Panc1 (cell line): Measurements from ENCODE around the gene COPS4.

Experiments
- POLR2AphosphoS5 ChIP-seq: IDR thresholded peaks from 2 replicates; pipeline ENCODE4 v1.6.1; 2012; ENCODE audit warnings: mild to moderate bottlenecking, low read depth, low read length, moderate library complexity
- SIN3A ChIP-seq: IDR thresholded peaks from 2 replicates; pipeline ENCODE4 v1.6.1; 2012; ENCODE audit warnings: low read depth, mild to moderate bottlenecking, low read length, moderate library complexity, borderline replicate concordance; ENCODE audit not compliant: insufficient read depth
- TF ChIP-seq, protein P1 (sequence below): fragments of 450-650 bp; IDR thresholded peaks from 2 replicates; pipeline ENCODE4 v1.5.1; 2017; ENCODE audit warnings: mild to moderate bottlenecking

DNA sequence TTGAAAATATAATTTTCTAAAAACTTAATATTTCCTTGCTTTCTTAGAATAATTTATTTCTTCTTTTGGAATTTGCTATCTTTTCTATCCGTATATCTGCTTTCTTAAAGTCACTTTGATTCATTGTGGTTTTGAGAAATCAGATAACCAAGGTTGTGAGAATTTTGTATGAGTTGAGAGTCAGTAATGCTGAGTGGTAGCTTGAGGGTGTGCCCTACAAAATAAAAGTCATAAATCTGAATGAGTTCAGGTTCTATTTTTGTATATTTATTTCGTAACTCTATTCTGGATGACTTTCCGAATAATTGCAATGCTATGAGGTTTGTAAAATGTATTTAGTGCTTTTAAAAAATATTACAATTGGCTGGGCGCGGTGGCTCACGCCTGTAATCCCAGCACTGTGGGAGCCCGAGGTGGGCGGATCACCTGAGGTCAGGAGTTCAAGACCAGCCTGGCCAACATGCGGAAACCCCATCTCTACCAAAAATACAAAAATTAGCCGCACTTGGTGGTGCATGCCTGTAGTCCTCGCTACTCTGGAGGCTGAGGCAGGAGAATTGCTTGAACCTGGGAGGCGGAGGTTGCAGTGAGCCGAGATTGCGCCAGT is 8.9 kb downstream of the COPS4 start:
- TF ChIP-seq, protein P1, sequence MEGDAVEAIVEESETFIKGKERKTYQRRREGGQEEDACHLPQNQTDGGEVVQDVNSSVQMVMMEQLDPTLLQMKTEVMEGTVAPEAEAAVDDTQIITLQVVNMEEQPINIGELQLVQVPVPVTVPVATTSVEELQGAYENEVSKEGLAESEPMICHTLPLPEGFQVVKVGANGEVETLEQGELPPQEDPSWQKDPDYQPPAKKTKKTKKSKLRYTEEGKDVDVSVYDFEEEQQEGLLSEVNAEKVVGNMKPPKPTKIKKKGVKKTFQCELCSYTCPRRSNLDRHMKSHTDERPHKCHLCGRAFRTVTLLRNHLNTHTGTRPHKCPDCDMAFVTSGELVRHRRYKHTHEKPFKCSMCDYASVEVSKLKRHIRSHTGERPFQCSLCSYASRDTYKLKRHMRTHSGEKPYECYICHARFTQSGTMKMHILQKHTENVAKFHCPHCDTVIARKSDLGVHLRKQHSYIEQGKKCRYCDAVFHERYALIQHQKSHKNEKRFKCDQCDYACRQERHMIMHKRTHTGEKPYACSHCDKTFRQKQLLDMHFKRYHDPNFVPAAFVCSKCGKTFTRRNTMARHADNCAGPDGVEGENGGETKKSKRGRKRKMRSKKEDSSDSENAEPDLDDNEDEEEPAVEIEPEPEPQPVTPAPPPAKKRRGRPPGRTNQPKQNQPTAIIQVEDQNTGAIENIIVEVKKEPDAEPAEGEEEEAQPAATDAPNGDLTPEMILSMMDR: no peak
- TF ChIP-seq POLR2AphosphoS5 (no peak), SIN3A (no peak)
